CD4-positive, alpha-beta T cell (primary cell): ENCODE measurements around the gene GLRA3. TPM values are rescaled to one million over a fixed set of nuclear protein-coding genes. Genes with fewer than 3 reads are reported as not detected.

Source experiments
- ATAC-seq: fragments of 200-7000 bp; cut with Tn5 transposase; one replicate; pipeline ENCODE4 v1.10.0; 2022; ENCODE audit warnings: mild to moderate bottlenecking; ENCODE audit not compliant: poor library complexity
- CTCF ChIA-PET: fragments of 350-600 bp; sonication (Branson Sonifier 250); formaldehyde crosslinking; loops from one replicate; lab custom pipeline; 2021; ENCODE audit warnings: antibody characterized with exemption, inconsistent platforms; lab: Charles Lee
- POLR2A ChIA-PET: fragments of 350-600 bp; sonication (Branson Sonifier 250); formaldehyde crosslinking; loops from one replicate; lab custom pipeline; 2021; ENCODE audit warnings: antibody characterized with exemption, inconsistent platforms; lab: Charles Lee
- DNase-seq, 14 experiments: peaks; one replicate each; pipeline ENCODE4 v3.0.0-alpha.2; 2013 to 2020; ENCODE audit warnings: mixed read lengths in 2 of 14
- H3K27ac ChIP-seq, 2 donors: one replicate each; pipeline versions ENCODE4 v1.5.1 to v1.7.0; 2013; ENCODE audit warnings: low read length in 2 of 2, low read depth in 1 of 2, mild to moderate bottlenecking in 1 of 2
- H3K27me3 ChIP-seq, 2 experiments: 1 replicate in 1 of 2; 2 replicates in 1 of 2; pipeline versions ENCODE4 v1.6.1 to v1.7.0; 2013; ENCODE audit warnings: low read length in 2 of 2, control low read depth in 1 of 2, mild to moderate bottlenecking in 1 of 2, moderate library complexity in 1 of 2; ENCODE audit not compliant: insufficient read depth in 2 of 2, control insufficient read depth in 1 of 2
- H3K36me3 ChIP-seq: one replicate; pipeline ENCODE4 v1.6.1; 2013; ENCODE audit warnings: low read length, control low read depth; ENCODE audit not compliant: insufficient read depth
- H3K4me1 ChIP-seq: one replicate; pipeline ENCODE4 v1.6.1; 2013; ENCODE audit warnings: low read length, control low read depth; ENCODE audit not compliant: insufficient read depth
- H3K4me3 ChIP-seq: one replicate; pipeline ENCODE4 v1.5.1; 2013; ENCODE audit warnings: mild to moderate bottlenecking, low read length, moderate library complexity
- H3K9me3 ChIP-seq, 2 experiments: 1 replicate in 1 of 2; 2 replicates in 1 of 2; pipeline versions ENCODE4 v1.6.1 to v1.7.0; 2013; ENCODE audit warnings: low read length in 2 of 2, mild to moderate bottlenecking in 2 of 2, control low read depth in 1 of 2, moderate library complexity in 1 of 2; ENCODE audit not compliant: control insufficient read depth in 1 of 2, insufficient read depth in 1 of 2
- H3K27ac Mint-ChIP-seq: one replicate; pipeline ENCODE4 v1.8.0; 2020; ENCODE audit warnings: mixed read lengths
- H3K27me3 Mint-ChIP-seq: one replicate; pipeline ENCODE4 v1.8.0; 2021; ENCODE audit warnings: mixed read lengths
- H3K36me3 Mint-ChIP-seq: one replicate; pipeline ENCODE4 v1.8.0; 2021; ENCODE audit warnings: low read depth, mixed read lengths
- H3K4me1 Mint-ChIP-seq: one replicate; pipeline ENCODE4 v1.8.0; 2021; ENCODE audit warnings: low read depth, mixed read lengths
- H3K4me3 Mint-ChIP-seq: one replicate; pipeline ENCODE4 v1.8.0; 2020; ENCODE audit warnings: mild to moderate bottlenecking, mixed read lengths
- H3K9me3 Mint-ChIP-seq: one replicate; pipeline ENCODE4 v1.8.0; 2020; ENCODE audit warnings: mixed read lengths
- CTCF ChIP-seq: fragments of 200-600 bp; IDR thresholded peaks from one replicate; pipeline ENCODE4 v1.8.0; 2022; ENCODE audit warnings: antibody characterized with exemption, mild to moderate bottlenecking
- intact Hi-C, 2 experiments: fragments of 100-400 bp; cut with DNase I in 1 of 2; cut with micrococcal nuclease in 1 of 2; formaldehyde crosslinking; loops; one replicate each; pipeline versions ENCODE4 v1.15.1 to v1.9.0; 2023 to 2025; cut with DNase I, micrococcal nuclease
- total RNA-seq, 174 experiments: library from RNA in 2 of 174; stranded (reverse) in 2 of 174; gene quantifications; one replicate each; pipeline ENCODE4 v1.2.3 and lab custom pipeline; 2021 to 2026

The GLRA3 gene
- total RNA-seq, 2 experiments from 2014 or later: not detected

GRCh38 chr4:174674305-174674840, 154.7 kb downstream of the GLRA3 start:
- ATAC-seq: no peak
- Mint-ChIP-seq H3K9me3 (no peaks in the 10 kb centered on the region), H3K27me3 (no peaks in the 10 kb centered on the region), H3K4me3 (no peak overlapping the region), H3K27ac (no peak overlapping the region), H3K4me1 (no peaks in the 10 kb centered on the region), H3K36me3 (no peaks in the 10 kb centered on the region)
- Histone ChIP-seq H3K27ac (no peak overlapping the region), H3K9me3 (no peaks in the 10 kb centered on the region), H3K4me3 (no peak overlapping the region), H3K36me3 (no peaks in the 10 kb centered on the region), H3K4me1 (no peaks in the 10 kb centered on the region), H3K27me3 (no peaks in the 10 kb centered on the region)
- intact Hi-C loops: no loop called here
- CTCF ChIA-PET: no interaction called here
- POLR2A ChIA-PET: no interaction called here
- DNase-seq: no peak
- TF ChIP-seq CTCF: no peak

- no peak for TF ChIP-seq CTCF
- DNase-seq: no peak
- CTCF ChIA-PET: no interaction called here
- Mint-ChIP-seq H3K36me3 (no peaks in the 10 kb centered on the region), H3K27ac (no peak overlapping the region), H3K4me1 (no peaks in the 10 kb centered on the region), H3K9me3 (no peaks in the 10 kb centered on the region), H3K27me3 (no peaks in the 10 kb centered on the region), H3K4me3 (no peak overlapping the region)
- Histone ChIP-seq H3K9me3 (no peaks in the 10 kb centered on the region), H3K27ac (no peak overlapping the region), H3K4me1 (no peaks in the 10 kb centered on the region), H3K27me3 (no peaks in the 10 kb centered on the region), H3K36me3 (no peaks in the 10 kb centered on the region), H3K4me3 (no peak overlapping the region)
- intact Hi-C loops: no loop called here
- POLR2A ChIA-PET: no interaction called here
- no peak for ATAC-seq
Measured at GRCh38 chr4:174673865-174674264, 155.2 kb downstream of the GLRA3 start.

GRCh38 chr4:174672276-174672675, 156.8 kb downstream of the GLRA3 start:
- Mint-ChIP-seq H3K36me3 (no peaks in the 10 kb centered on the region), H3K9me3 (no peaks in the 10 kb centered on the region), H3K27ac (no peak overlapping the region), H3K4me3 (no peak overlapping the region), H3K27me3 (no peaks in the 10 kb centered on the region), H3K4me1 (no peaks in the 10 kb centered on the region)
- Histone ChIP-seq H3K4me1 (no peaks in the 10 kb centered on the region), H3K36me3 (no peaks in the 10 kb centered on the region), H3K9me3 (no peaks in the 10 kb centered on the region), H3K27me3 (no peaks in the 10 kb centered on the region), H3K4me3 (no peak overlapping the region), H3K27ac (no peak overlapping the region)
- DNase-seq (no peak), ATAC-seq (no peak)
- ChIA-PET CTCF (no interaction called here), POLR2A (no interaction called here)
- TF ChIP-seq CTCF: no peak
- intact Hi-C loops: no loop called here
